ENCODE results near the gene CNPY4.

CNPY4 gene, protein sequence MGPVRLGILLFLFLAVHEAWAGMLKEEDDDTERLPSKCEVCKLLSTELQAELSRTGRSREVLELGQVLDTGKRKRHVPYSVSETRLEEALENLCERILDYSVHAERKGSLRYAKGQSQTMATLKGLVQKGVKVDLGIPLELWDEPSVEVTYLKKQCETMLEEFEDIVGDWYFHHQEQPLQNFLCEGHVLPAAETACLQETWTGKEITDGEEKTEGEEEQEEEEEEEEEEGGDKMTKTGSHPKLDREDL

DNA sequence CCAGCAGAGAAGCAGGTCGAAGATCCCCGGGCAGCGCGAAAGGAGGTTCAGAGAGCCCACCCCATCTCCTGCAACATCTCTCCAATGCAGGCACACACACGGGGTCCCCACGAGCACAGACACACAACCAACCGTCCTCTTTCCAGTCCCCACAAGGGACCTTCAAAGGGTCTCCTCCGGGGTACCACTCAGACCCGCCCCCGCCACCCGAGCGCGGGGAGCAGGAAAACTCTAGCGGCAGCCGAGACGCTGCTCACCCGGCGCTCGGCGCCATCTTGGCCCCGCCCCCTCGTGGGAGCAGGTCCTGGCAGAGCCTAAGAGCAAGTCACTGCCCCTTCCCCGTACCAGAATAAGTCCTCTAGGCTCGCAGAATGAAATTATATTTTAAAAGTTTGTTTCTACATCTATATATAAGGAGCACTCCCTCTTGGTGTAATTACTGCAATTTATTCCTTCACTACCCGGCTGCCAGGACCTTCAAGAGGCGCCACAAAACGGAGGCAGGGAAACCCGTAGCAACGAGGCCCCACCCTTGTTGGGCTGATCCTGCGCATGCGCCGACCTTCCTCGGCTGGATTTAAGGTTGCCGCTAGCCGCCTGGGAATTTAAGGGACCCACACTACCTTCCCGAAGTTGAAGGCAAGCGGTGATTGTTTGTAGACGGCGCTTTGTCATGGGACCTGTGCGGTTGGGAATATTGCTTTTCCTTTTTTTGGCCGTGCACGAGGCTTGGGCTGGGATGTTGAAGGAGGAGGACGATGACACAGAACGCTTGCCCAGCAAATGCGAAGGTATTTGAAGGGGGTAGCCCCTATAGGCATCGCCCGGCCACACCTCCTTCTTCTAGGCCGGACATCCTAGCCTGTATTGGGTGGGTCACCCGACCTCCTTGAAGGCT is at the start of gene CNPY4, which contains the start of gene TAF6:
CNPY4 (plus strand) TSS at position 563 of the 898 bp plus-strand sequence; CDS start at position 674, 111 bp downstream.
TAF6 (minus strand) TSS at position 287 of the 898 bp plus-strand sequence. CDS start 5,149 bp downstream, outside the sequence.
- peaks cover 15 to 36% of the 10 kb centered on the region in 2 donors for H3K4me1 Mint-ChIP-seq
- no peaks in the 10 kb centered on the region for H3K9me3 Mint-ChIP-seq
- peak within 1 kb of the TSS; percentile 97 for H3K27ac Mint-ChIP-seq
- peaks cover 15 to 19% of the 10 kb centered on the region in 2 donors for H3K36me3 Mint-ChIP-seq
- ATAC-seq (replicated peaks) (peak; percentile 87), DNase-seq (peak; percentile 88)
- peak within 1 kb of the TSS; percentile 87 to 99 for H3K4me3 Mint-ChIP-seq
- no peaks in the 10 kb centered on the region for H3K27me3 Mint-ChIP-seq

DNA sequence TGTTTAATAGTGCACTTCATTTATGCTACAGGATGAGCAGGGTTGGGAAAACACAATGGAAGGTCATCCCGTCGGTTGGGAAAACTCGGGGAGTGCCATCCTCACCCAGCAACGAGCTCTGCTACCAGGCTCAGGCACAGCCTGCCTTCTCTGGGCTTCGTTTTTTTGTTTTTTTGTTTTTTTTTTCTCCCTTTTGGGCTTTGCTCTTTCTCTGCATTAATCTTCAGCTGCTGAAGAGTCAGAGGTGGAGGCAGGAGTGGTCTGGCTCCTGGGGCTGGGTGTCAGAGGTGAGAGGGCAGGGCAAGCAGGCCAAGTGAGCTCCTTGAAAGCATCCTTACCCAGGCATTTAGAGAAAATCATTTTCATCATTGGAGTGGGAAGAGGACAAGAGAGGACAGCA is 49.4 kb upstream of the CNPY4 start:
- Mint-ChIP-seq H3K4me1 (no peaks in the 10 kb centered on the region), H3K27me3 (no peaks in the 10 kb centered on the region), H3K4me3 (no peak overlapping the region), H3K36me3 (peaks cover 66 to 73% of the 10 kb centered on the region in 2 donors), H3K9me3 (peaks cover 19% of the 10 kb centered on the region in 2 donors), H3K27ac (peak overlapping the region; percentile 9)
- ATAC-seq (replicated peaks): no peak
- no peak for DNase-seq

DNA sequence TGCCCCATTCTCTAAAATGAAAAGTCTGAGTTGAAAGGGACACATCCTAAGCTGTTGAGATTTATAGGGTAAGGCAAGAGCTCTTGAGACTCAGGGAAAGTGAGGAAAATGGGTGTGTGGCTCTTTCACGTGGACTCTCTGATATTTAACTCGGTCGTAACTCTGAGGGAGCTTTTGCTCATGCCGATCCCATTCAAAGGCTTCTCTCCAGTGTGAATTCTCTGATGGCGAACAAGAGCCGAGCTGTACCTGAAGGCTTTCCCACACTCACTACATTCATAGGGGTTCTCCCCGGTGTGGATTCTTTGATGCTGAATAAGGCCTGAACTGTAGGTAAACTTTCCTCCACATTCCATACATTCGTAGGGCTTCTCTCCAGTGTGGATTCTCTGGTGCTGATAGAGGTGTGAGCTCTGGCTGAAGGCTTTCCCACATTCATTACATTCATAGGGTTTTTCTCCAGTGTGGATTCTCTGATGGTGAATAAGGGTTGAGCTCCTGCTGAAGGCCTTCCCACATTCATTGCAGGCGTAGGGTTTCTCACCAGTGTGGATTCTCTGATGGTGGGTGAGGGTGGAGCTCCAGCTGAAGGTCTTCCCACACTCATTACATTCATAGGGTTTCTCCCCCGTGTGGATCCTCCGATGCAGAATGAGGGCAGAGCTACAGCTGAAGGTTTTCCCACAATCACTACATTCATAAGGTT is 48.3 kb upstream of the CNPY4 start:
- H3K27ac Mint-ChIP-seq: peak overlapping the region; percentile 9
- peaks cover 0 to 3% of the 10 kb centered on the region in 2 donors for H3K4me1 Mint-ChIP-seq
- H3K9me3 Mint-ChIP-seq: peaks cover 19% of the 10 kb centered on the region in 2 donors
- no peaks in the 10 kb centered on the region for H3K27me3 Mint-ChIP-seq
- H3K36me3 Mint-ChIP-seq: peaks cover 72 to 78% of the 10 kb centered on the region in 2 donors
- ATAC-seq (replicated peaks) (no peak), DNase-seq (no peak)
- H3K4me3 Mint-ChIP-seq: no peak overlapping the region

DNA sequence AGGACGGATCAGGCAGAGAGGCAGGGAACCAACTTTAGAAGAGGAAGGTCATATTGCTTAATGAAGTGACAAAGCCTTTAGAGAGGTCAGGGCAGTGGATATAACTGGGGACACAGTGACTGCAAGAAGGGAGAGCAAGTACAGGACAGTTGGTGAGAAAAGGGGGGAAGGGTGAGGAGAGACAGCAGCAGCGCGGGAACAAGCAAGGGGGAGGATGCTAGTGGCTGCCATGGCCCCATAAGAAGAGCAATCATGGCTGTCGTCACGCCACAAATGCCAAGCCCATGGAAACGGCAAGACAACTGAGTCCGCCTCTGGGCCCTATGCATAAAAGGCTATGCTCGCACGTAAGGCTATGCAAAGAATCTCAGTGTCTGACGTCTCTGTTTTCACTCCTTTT is 47.0 kb upstream of the CNPY4 start:
- H3K36me3 Mint-ChIP-seq: peaks cover 79% of the 10 kb centered on the region in 2 donors
- H3K4me3 Mint-ChIP-seq: no peak overlapping the region
- no peaks in the 10 kb centered on the region for H3K27me3 Mint-ChIP-seq
- peaks cover 0 to 4% of the 10 kb centered on the region in 2 donors for H3K4me1 Mint-ChIP-seq
- H3K9me3 Mint-ChIP-seq: peaks cover 19% of the 10 kb centered on the region in 2 donors
- ATAC-seq (replicated peaks): no peak
- no peak overlapping the region for H3K27ac Mint-ChIP-seq
- DNase-seq: no peak

DNA sequence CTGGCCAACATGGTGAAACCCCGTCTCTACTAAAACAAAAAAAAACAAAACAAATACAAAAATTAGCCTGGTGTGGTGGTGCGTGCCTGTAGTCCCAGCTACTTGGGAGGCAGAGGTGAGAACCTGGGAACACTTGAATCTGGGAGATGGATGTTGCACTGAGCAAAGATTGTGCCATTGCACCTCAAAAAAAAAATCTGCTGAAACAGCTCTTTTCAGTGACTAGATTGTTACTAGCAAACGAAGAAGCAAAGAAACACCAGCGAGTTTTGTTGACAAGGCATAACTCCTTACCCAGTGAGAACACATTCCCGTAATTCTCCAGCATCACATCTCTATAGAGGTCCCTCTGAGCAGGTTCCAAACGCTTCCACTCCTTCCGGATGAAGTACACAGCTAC is 44.6 kb upstream of the CNPY4 start:
- H3K4me1 Mint-ChIP-seq: peaks cover 2 to 9% of the 10 kb centered on the region in 2 donors
- H3K27ac Mint-ChIP-seq: no peak overlapping the region
- no peak for DNase-seq
- ATAC-seq (replicated peaks): no peak
- H3K27me3 Mint-ChIP-seq: no peaks in the 10 kb centered on the region
- H3K36me3 Mint-ChIP-seq: peaks cover 73 to 79% of the 10 kb centered on the region in 2 donors
- H3K9me3 Mint-ChIP-seq: peaks cover 19% of the 10 kb centered on the region in 2 donors
- no peak overlapping the region for H3K4me3 Mint-ChIP-seq

DNA sequence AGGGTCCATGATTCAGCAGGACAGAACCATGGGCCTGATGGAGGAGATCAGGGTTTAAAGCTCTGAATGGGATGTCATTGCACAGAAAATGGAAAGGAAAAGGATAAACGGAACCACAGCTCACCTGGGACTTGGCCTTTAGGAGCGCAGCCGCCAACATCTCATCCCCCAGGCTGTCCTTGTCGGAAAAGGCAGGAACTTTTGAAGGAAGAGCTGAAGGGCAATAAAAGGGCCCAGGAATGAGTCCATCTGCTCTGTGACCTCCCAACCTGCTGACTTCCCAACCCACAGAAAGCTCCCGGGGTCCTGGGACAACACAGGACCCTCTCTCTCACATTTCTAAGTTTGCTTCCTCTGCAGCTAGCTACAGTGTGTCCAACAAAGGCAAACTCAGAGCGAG is 44.0 kb upstream of the CNPY4 start:
- ATAC-seq (replicated peaks): no peak
- H3K27me3 Mint-ChIP-seq: no peaks in the 10 kb centered on the region
- H3K9me3 Mint-ChIP-seq: peaks cover 16% of the 10 kb centered on the region in 2 donors
- peaks cover 7 to 14% of the 10 kb centered on the region in 2 donors for H3K4me1 Mint-ChIP-seq
- peaks cover 69 to 77% of the 10 kb centered on the region in 2 donors for H3K36me3 Mint-ChIP-seq
- no peak for DNase-seq
- no peak overlapping the region for H3K27ac Mint-ChIP-seq
- H3K4me3 Mint-ChIP-seq: no peak overlapping the region

DNA sequence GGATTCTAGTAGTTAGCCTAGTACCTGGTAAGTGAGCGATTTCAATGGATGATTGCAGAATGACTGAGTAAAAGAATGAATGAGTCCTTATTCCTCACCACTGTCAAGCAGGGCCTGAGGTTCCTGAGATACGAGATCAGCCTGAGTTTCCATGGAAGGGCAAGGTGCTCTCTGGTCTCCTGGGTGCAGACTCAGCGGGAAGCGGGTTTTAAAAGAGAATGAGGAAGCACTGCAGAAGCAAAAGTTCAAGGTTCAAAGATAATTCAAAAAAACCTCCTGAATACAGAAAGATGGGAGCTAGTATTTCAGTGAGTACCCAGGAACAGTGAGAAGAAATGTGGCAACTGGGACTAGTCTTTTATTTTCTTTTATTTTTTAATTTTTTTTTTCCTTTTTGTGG is 42.2 kb upstream of the CNPY4 start:
- H3K4me3 Mint-ChIP-seq: no peak overlapping the region
- peaks cover 51 to 68% of the 10 kb centered on the region in 2 donors for H3K36me3 Mint-ChIP-seq
- peak overlapping the region; percentile 59 for H3K27ac Mint-ChIP-seq
- no peak for DNase-seq
- ATAC-seq (replicated peaks): no peak
- H3K9me3 Mint-ChIP-seq: peaks cover 4 to 7% of the 10 kb centered on the region in 2 donors
- H3K27me3 Mint-ChIP-seq: no peaks in the 10 kb centered on the region
- peaks cover 14 to 18% of the 10 kb centered on the region in 2 donors for H3K4me1 Mint-ChIP-seq

DNA sequence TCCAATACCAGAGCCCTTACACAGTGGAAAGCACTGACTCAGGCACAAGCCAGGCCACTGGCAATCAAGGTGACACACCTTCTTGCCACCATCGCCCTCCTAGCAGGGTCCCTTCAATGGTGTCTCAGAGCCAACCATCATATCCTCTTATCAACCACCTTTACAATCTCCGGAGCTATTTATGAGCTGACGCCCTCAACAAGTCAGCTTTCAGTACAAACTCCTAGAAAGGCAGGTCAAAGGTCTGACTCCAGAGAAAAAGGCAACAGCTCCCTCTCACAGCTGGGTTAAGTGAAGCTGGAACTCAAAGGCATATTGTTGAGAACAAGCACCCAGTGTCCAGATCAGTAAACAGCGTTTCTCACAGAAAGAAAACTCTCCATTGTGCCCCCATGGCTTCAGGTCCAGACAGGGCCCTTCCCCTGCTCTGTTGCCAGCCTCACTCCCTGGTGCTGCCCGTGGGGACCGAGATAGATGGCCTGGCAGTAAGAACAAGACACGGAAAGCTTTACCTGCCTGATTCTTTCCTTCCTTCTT is 40.3 kb upstream of the CNPY4 start:
- Mint-ChIP-seq H3K4me1 (peaks cover 22 to 24% of the 10 kb centered on the region in 2 donors), H3K36me3 (peaks cover 34 to 49% of the 10 kb centered on the region in 2 donors), H3K4me3 (no peak overlapping the region), H3K27me3 (no peaks in the 10 kb centered on the region), H3K9me3 (no peaks in the 10 kb centered on the region), H3K27ac (no peak overlapping the region)
- DNase-seq (no peak), ATAC-seq (replicated peaks) (no peak)

DNA sequence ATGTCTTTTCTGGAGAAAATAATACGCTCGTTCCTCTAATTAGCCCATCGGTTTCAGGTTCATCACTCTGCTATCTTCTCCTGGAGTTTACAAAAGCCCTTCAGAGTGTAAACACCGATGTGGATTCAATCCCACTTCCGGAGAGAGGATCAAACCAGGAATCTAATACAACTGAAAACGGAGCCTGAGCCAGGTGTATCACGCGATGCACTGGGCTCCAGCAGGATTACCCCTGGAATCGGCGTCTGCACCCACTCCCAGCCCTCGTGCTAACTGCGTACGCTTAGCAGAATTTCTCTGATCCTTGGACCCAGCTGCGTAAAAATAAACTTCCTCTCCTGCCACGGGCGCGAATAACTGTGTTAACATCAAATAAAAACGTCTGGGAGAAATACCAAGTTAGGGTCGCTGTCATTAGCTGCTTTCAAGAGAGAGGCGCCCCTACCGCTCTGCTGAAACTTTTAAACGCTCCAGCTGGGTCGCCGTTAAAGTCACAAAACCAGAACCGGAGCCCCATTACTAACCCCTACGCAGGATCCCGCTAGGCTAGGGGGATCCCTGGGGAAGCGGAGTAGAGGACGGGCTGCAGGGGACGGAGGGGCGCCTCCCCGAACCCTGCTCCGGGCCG is 38.4 kb upstream of the CNPY4 start:
- Mint-ChIP-seq H3K36me3 (peaks cover 18 to 31% of the 10 kb centered on the region in 2 donors), H3K27ac (peak overlapping the region; percentile 98), H3K4me1 (peaks cover 21 to 24% of the 10 kb centered on the region in 2 donors), H3K27me3 (no peaks in the 10 kb centered on the region), H3K4me3 (peak overlapping the region; percentile 83 to 84), H3K9me3 (no peaks in the 10 kb centered on the region)
- no peak for DNase-seq
- peak in 1 of 2 donors; percentile 23 for ATAC-seq (replicated peaks)

DNA sequence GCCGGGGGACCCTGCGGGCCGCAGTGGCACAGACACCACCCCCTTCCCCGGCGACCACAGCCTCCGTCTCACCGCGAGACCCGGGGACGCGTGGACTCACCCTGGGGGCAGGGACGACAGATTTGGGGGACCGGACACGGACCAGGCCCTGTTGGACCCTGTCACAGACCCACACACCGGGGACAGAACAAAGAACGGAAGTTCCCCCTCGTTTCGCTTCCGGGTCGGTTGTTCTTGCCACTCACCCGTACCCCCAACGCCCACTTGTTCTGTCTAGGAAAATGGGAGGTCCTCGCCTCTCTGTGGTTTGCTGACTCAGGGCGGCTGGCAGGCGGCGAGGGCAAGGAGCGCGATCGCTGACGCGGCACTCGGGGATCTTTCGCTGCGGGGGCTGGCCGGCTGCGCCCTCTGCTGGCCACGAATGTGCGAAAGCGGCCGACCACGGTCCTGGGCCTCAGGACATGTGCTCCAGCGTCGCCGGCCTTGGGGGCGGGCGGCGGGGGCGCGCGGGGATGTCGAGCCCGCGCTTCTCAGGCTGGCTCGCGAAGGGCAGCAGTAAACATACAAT is 37.8 kb upstream of the CNPY4 start, which contains the start of gene ZNF3:
ZNF3 (minus strand) TSS at position 189 of the 568 bp plus-strand sequence. CDS start 4,366 bp downstream, outside the sequence.
- Mint-ChIP-seq H3K27me3 (no peaks in the 10 kb centered on the region), H3K4me1 (peaks cover 21 to 24% of the 10 kb centered on the region in 2 donors), H3K36me3 (peaks cover 12 to 26% of the 10 kb centered on the region in 2 donors), H3K4me3 (peak within 1 kb of the TSS; percentile 83 to 84), H3K9me3 (no peaks in the 10 kb centered on the region), H3K27ac (peak within 1 kb of the TSS; percentile 98)
- peak; percentile 84 to 85 for ATAC-seq (replicated peaks)
- DNase-seq: peak; percentile 99

DNA sequence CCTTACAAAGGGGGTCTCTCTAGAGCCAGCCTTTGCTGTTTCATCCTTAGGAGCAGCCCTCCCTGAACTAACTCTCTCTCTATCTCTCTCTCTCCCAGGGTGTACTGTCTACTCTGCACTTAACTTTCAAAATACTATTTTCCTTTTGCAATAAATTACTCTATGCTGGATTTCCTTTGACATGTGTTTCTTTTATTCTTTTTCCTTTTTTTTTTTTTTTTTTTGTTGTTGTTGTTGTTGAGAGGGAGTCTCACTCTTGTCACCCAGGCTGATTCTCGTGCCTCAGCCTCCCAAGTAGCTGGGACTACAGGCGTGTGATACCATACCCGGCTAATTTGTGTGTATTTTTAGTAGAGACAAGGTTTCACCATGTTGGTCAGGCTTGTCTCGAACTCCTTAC is 36.5 kb upstream of the CNPY4 start:
- Mint-ChIP-seq H3K9me3 (no peaks in the 10 kb centered on the region), H3K27me3 (no peaks in the 10 kb centered on the region), H3K4me3 (peak overlapping the region; percentile 83 to 84), H3K36me3 (peaks cover 6 to 21% of the 10 kb centered on the region in 2 donors), H3K4me1 (peaks cover 22 to 25% of the 10 kb centered on the region in 2 donors), H3K27ac (peak overlapping the region; percentile 98)
- ATAC-seq (replicated peaks) (no peak), DNase-seq (no peak)

DNA sequence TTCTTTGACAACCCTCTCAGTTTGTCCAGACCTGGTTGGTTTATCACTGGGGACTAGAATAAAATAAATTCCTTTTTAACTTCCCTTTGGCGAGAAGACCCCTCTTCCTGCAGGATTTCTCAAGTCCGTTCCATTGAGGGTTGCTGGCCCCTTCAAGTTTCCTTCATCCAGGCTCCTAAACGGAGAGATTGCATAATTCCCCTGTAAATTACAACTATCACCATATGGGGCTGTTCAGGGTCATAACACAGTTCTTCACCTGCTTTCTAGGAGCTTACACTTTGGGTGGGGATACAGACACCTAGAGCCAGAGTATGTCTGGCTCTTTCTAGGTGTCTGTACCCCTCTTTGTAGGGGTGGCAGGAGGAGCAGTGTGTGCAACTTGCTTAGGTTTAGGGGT is 33.9 kb upstream of the CNPY4 start:
- H3K9me3 Mint-ChIP-seq: no peaks in the 10 kb centered on the region
- no peak overlapping the region for H3K27ac Mint-ChIP-seq
- H3K36me3 Mint-ChIP-seq: peaks cover 9 to 17% of the 10 kb centered on the region in 2 donors
- ATAC-seq (replicated peaks) (no peak), DNase-seq (no peak)
- H3K4me1 Mint-ChIP-seq: peaks cover 24 to 36% of the 10 kb centered on the region in 2 donors
- no peaks in the 10 kb centered on the region for H3K27me3 Mint-ChIP-seq
- no peak overlapping the region for H3K4me3 Mint-ChIP-seq
